Left colon (tissue), 2 donors: ENCODE data around the gene INPP4A. TPM values are rescaled to one million over a fixed set of nuclear protein-coding genes. Genes with fewer than 3 reads are reported as not detected.

Source experiments
- ATAC-seq: fragments of 200-7000 bp; cut with Tn5 transposase; one replicate; pipeline ENCODE4 v1.9.1; 2020; ENCODE audit warnings: mild to moderate bottlenecking, moderate library complexity
- DNase-seq, 2 donors: peaks; one replicate each; pipeline ENCODE4 v3.0.0-alpha.2; 2020
- intact Hi-C, 2 donors: fragments of 100-400 bp; cut with DNase I in 1 of 2; cut with micrococcal nuclease in 1 of 2; formaldehyde crosslinking; loops; one replicate each; pipeline versions ENCODE4 v1.11.2 to v1.14.0; 2022; cut with DNase I, micrococcal nuclease
- total RNA-seq, 2 donors: library from RNA; stranded (reverse); fragmentation: NEBNext Ultra II Directional; extraction: Animal tissue kit (Norgen Biotek cat#: 25700); gene quantifications; one replicate each; pipeline ENCODE4 v1.2.1, GENCODE V29; 2021
- donor health status: DM: no; HTN: no; CAD: no.
- donor health status: DM: yes; HTN: yes; CAD: no.

The INPP4A gene
- total RNA-seq, 2 donors from 2014 or later = 14.3 to 19.1 TPM

DNA sequence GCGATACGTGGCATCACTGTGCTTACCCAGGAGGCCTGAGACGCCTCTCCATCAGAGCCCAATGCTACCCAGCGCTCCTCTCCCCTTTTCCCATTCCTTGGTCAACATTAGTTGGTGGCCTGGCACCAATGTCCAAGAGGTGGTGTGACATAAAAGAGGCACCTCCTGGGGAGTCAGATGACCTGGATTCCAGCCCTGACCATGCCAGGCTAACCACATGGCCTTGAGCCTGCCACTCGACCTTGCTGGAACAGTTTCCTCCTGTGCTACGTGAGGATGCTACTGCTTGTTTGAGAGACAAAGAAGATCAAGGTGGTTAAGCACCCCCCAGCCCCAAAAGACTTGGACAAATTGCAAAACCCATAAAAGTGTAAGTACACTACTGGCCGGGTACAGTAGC, 76.6 kb downstream of the INPP4A start:
- ATAC-seq (no peak), DNase-seq (no peak)
- intact Hi-C loops = no loop called here

DNA sequence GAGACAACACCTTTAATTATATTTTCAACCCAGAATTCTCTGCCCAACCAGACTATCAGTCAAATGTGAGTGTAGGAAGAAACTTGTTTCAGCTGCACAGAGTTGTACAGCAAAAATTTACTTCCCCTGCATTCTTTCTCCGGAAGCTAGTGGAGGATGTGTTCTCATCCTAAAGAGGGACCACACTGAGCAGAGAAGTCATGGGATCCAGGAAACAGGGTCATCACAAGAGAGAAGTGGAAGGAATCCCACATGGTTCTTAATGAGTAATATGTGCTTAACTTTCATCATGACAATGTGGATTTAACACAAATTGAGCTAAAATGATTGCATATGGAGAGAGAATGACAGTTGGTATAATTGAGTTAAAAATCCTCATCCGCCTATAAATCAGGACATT, 78.2 kb downstream of the INPP4A start:
- intact Hi-C loops = no loop called here
- DNase-seq (no peak), ATAC-seq (no peak)

DNA sequence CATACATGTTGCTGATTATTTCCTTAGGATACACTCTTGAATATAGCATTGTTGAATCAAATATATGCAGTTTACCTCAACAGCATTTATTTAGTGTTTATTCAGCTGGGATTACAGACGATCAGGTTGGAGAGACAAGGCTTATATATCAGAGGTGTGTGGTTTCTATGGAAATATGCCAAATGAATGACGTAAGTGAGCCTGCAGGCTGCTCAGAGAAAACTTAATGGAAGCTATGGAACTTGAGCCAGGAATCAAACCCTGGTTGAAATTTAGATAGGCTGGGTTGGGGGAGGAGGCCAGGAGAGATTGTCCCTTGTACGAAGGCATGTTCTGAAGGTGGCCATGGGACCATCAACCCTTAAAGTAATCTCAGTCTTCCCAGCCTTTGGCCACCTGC, 79.5 kb downstream of the INPP4A start:
- intact Hi-C loops = no loop called here
- DNase-seq (no peak), ATAC-seq (no peak)

DNA sequence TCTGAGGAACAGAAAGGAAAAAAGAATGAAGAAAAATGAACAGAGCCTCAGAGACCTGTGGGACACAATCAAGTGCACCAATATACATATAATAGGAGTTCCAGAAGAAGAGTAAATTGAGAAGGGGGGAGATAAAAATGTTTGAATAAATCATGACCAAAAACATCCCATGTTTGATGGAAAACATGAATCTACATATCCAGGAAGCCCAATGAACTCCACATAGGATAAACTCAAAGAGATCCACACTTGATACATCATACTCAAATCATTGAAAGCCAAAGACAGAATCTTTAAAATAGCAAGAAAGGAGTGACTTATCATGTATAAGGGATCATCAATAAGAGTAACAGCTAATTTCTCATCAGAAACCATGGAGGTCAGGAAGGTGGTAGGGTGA, 83.7 kb downstream of the INPP4A start:
- ATAC-seq (no peak), DNase-seq (no peak)
- intact Hi-C loops = no loop called here

- intact Hi-C loops = no loop called here
- DNase-seq = no peak
- no peak for ATAC-seq
Observed at GRCh38 chr2:98530114-98530513, 85.5 kb downstream of the INPP4A start.

DNA sequence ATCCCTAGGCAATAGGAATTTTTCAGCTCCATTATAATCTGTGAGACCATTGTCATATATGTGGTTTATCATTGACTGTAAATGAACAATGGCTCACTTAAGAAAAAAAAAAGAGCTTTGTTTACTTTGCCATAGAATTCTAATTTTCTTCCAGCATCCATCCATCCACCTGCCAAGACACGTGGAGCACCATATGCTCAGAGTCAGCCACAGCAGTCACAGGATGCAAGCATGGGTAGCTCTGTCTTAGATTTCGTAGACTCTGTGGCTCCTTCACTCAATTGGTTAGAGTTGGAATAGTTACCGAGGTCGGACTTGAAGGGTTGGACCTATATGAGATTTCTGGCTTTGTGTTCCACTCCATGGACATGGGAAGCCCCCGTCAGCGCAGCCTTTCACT, 88.1 kb downstream of the INPP4A start:
- ATAC-seq (no peak), DNase-seq (no peak)
- intact Hi-C loops = no loop called here

DNA sequence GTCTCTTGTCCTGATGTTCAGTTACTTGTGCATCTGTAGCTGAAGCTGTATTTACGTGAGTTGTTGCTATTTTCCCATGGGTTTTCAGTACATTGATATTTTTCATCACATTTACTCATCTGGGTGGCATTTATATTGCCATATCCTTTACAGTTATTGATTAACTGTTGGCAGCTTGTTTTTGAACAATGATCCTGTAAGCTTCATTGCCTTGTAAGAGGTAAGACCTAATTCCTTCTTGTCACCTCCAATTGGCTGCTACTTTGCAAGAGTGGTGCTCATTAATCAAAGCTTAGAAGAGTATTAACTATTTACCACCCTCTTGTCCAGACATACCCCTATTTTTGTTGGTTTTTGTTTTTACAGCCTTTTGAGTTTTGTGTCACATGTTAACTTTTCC, 88.9 kb downstream of the INPP4A start:
- no peak for DNase-seq
- intact Hi-C loops = no loop called here
- ATAC-seq = no peak

DNA sequence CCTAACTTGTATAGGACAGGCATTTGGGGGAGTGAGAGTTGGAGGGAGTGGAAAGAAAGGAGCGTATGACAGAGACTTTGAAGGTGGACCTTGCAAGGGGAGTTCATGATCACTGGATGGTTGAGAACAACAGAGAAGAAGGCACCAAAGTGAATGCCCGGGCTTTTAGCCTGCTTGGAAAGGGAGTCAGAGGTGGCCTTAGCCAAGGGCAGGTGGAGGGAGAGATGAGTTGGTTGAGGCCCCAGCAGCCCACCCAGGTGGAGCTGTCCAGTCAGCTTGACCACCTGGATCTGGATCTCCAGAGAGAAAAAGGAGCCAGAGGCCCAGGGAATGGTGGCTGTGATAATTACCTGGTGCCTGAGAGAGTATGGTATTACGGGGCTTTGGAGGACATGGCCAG, 90.1 kb downstream of the INPP4A start:
- intact Hi-C loops = no loop called here
- ATAC-seq = no peak
- DNase-seq = no peak

DNA sequence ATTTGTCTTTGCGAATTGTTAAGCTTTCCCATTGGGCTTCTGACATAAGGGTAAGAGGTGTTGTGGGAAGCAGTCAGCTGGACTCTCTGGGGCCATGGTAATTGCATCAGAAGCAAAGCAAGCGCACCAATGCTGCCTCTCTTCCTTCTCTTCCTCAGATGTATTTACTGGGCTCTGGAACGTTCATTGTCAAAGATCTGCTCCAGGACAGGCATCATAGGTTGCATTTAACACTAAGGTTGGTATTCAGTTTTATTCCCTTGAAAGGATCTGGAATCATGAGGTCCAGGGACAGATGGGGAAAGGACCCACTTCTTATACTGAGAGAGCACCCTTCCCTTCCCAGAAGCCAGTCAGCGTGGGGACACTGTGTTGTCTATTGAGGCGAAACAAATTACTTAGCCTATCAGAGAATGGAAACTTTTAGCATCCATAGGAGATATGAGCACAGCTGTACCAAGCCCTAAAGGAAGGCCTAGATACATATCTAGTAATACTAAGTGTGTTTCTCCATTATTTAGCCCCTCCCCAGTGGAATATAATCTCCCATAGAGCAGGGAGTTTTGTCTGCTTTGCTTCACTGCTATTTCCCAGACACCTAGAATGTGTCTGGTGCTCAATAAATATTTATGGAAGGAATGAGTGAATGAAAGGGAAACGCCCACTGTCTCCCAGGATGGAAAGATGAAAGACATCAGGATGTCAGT, 91.5 kb downstream of the INPP4A start:
- intact Hi-C loops = no loop called here
- no peak for DNase-seq

GRCh38 chr2:98537390-98538126, 92.9 kb downstream of the INPP4A start:
- ATAC-seq (no peak), DNase-seq (no peak)
- intact Hi-C loops = no loop called here

More for the DNA sequence above, 91.5 kb downstream of the INPP4A start:
- ATAC-seq = no peak

GRCh38 chr2:98538280-98539041, 93.8 kb downstream of the INPP4A start:
- no peak for DNase-seq
- intact Hi-C loops = no loop called here
- no peak for ATAC-seq

DNA sequence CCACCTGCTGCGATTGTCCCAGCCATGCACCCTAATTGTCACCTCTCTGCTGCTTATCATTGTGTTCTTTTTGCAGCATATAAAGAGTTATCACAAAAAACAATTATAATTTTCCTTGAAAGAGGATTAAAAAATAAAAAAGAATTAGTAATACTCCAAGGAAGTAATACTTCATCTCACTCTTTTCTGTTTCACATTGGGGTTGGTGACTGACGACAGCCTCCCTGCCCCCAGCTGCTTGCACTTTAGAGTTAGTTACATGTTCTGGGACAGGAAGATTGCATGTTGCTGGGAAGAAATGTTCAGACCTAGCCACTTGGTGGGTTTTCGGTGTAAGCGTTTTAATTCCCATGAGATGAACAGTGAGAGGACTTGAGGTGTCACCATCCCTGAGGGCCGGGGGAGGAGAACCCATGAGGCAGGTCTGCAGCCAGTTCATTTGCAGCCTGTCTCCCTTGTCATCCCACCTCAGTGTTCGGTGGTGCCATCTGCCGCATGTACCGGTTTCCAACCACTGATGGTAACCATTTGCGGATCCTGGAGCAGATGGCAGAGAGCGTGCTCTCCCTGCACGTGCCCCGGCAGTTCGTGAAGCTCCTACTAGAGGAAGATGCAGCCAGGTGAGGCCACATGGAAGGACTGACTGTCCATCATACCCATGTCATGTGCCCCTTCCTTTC, 94.5 kb downstream of the INPP4A start:
- DNase-seq (no peak), ATAC-seq (no peak)
- intact Hi-C loops = no loop called here

DNA sequence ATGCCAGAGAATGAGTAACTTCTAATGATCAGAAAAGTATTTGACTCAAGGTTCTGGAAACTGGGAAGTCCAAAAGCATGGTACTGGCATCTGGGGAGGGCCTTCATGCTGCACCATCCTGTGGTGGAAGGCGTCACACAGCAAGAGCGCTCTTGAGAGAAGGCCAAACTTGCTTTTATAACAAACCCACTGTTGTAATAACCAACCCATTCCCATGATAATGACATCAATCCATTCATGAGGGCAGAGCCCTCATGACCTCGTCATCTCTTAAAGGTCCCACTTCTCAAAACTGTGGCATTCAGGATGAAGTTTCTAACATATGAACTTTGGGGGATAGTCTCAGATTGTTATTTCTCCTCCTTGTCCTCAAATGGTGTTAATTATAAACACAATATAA, 95.9 kb downstream of the INPP4A start:
- ATAC-seq (no peak), DNase-seq (no peak)
- intact Hi-C loops = no loop called here

- intact Hi-C loops = no loop called here
- ATAC-seq = no peak
- DNase-seq = no peak
Observed at GRCh38 chr2:98541489-98541888, 96.8 kb downstream of the INPP4A start.

GRCh38 chr2:98541906-98542305, 97.2 kb downstream of the INPP4A start:
- DNase-seq (no peak), ATAC-seq (no peak)
- intact Hi-C loops = no loop called here

- DNase-seq (no peak), ATAC-seq (no peak)
- intact Hi-C loops = no loop called here
Observed at GRCh38 chr2:98543214-98543613, 98.6 kb downstream of the INPP4A start.

DNA sequence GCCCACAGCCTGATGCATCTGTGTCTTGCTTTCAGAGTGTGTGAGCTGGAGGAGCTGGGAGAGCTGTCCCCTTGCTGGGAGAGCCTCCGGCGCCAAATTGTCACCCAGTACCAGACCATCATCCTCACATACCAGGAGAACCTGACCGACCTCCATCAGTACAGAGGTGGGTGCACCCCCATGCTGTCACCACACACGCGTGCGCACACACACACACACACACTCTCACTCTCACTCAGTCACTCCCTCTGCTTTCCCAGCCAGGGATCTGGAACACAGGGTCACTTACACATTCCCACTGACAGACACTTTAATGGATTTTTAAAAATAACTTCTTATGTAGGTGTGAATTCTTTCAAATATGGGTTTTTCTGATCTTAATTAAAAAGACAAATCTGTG, 99.2 kb downstream of the INPP4A start:
- DNase-seq (no peak), ATAC-seq (no peak)
- intact Hi-C loops = no loop called here

- DNase-seq (no peak), ATAC-seq (no peak)
- intact Hi-C loops = no loop called here
Observed at GRCh38 chr2:98545591-98545990, 100.9 kb downstream of the INPP4A start.

DNA sequence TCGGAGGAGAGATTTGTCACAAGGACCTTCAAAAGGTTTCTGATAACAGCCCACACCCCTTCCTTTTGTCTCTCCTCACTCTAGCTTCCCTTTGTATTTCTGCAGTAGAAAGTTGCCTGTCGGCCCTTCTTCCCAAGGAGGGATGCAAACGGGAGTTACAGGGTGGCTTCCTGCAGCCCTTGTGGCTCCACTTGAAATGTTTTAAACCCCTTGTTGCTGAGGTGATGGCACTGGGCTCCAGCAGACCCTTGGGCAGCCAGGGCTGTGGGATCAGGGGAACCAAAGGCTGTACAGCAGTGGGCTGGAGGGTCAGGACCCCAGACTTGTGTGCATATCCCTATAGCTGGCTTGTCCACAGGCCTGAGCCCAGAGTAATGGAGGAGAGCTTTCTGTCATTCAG, 101.5 kb downstream of the INPP4A start:
- no peak for DNase-seq
- ATAC-seq = no peak
- intact Hi-C loops = no loop called here
